Renal cortex interstitium (tissue), 11 donors: Measurements from ENCODE around the gene SLC39A7. TPM values are rescaled to one million over a fixed set of nuclear protein-coding genes. Genes with fewer than 3 reads are reported as not detected.

Experiments
- DNase-seq, 11 donors: peaks; one replicate each; pipeline ENCODE4 v3.0.0-alpha.2; 2013; ENCODE audit warnings: low read depth in 9 of 11, low spot score in 4 of 11; ENCODE audit errors: extremely low read depth in 1 of 11
- polyA plus RNA-seq, 3 donors: library from polyadenylated mRNA; unstranded; fragments of 120-200 nt; gene quantifications; one replicate each; pipeline ENCODE4 v1.2.1, GENCODE V29; 2013; ENCODE audit not compliant: insufficient read length in 3 of 3

Gene SLC39A7
- polyA plus RNA-seq, 3 donors = 101 to 130 (median 109) TPM

DNA sequence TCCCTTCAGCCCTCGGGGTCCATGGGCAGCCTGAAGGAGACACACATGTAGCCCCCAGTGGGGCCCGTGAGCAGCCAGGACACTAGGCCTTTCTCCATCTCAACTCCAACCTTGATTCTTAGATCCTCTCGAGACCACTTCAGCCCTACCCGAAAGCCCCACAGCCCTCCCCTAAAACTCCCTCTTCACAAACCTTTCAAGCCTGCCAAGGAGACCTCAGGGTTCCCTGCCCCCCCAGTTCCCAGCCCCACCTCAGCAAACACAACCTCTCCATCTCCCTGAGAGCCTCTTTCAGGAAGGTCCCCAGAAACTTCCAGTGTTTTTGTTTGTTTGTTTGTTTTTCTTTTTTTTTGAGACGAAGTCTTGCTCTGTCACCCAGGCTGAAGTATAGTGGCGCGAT, 19.5 kb upstream of the SLC39A7 start:
- no peak for DNase-seq

DNA sequence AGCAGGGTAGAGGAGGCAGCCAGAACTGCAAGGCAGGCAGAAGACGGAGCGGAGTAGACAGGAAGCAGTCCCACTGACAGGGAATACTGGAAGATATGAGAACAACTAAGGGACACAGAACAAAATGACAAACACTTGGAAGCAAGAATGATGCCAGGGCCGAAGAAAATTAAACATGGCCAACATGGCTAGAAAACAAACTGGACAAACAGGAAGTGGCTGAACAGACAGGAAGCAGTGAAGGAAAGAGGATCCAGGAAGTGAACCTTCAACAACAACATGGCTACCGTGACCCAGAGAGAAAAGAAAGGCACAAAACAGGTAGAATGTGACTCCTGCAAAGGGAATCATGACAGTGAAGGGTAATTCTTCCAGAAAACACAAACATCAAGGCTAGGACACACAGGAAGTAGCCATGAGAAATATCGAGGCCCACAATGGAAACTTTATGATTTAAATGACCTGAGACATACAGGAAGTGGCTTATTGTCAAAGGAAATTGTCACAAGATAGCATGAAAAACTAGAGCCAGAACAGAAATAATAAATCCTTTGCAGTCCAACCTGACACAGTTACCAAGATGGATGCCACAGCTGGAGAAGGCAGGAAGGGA, 17.5 kb upstream of the SLC39A7 start:
- no peak for DNase-seq

DNA sequence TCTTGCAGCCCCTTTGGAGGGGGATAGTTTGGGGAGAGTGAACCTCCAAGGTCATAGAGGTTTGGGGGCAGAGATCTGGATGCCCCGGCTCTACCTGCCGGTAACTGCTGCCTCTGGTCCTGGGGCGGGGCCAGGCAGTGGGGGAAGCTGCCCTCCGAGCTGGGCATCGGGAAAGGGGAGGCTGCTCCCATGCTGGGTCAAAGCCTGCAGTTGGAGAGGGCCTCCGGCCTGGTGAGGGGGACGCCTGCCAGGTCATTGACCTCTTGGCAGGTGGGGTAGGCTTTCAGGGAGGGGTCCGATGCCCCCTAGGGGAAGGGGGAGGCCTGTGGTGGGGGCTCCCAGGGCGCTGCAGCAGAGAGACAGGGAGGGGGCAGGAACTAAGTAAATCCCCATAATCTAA, 15.5 kb upstream of the SLC39A7 start:
- DNase-seq = no peak

DNA sequence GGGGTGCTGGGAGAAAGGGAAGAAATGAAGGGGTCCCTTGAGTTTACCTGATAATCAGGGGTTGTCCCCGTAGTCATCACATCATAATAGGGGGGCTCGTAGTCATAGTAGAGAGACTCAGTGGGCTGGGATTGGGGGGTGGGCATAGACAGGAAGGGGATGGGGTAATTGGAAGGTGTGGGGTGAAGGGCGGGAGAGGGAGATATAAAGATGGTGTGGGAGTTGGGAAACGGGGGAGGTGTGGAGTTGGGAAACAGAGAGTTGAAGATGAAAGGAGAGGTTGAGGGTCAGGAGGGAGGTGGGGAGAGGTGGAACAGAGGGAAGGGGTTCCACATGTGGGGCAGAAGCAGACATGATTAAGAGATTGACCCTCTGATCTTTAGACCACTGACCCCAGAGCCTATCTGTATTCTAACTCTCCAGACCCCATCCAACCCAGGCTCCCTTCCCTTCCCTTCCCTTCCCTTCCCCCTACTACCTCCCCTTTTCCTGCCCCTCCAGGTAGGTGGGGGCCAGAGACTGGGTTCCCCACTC, 14.9 kb upstream of the SLC39A7 start:
- no peak for DNase-seq

DNA sequence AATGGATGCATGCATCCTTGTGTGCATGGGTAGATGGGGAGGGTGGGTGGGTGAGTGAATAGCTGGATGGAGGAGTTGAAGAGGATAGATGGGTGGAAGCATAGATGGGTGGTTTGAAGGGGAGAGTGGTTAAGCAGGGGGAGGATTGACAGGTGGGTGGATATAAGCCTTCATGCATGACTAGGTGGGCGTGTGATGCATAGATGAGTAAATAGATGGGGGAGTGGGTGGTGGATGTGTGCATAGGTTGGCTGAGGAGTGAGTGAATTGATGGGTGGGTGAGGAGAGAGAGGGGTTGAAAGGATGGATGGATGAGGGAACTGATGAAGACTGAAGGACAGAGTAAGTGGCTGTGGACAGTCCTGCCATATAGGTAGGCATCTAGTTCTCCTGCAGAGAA, 12.9 kb upstream of the SLC39A7 start:
- DNase-seq = no peak

DNA sequence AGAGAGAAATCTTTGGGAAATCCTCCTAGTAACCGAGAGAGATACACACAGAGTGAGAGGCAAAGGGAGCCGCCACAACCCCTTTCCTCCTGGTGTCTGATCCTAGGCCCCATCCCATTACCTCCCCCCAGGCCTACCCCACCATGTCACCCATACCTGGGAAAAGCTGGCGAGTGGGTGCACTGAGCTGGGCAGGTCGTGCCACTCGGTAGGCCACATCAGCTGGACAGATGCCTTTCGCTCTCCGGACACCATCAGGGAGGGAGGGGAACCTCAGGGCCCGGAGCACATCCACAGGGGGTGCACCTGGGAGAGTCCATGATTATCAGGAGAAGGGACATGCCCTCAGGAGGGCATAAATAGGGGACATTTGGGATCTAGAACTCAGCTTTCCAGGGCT, 11.5 kb upstream of the SLC39A7 start:
- no peak for DNase-seq

DNA sequence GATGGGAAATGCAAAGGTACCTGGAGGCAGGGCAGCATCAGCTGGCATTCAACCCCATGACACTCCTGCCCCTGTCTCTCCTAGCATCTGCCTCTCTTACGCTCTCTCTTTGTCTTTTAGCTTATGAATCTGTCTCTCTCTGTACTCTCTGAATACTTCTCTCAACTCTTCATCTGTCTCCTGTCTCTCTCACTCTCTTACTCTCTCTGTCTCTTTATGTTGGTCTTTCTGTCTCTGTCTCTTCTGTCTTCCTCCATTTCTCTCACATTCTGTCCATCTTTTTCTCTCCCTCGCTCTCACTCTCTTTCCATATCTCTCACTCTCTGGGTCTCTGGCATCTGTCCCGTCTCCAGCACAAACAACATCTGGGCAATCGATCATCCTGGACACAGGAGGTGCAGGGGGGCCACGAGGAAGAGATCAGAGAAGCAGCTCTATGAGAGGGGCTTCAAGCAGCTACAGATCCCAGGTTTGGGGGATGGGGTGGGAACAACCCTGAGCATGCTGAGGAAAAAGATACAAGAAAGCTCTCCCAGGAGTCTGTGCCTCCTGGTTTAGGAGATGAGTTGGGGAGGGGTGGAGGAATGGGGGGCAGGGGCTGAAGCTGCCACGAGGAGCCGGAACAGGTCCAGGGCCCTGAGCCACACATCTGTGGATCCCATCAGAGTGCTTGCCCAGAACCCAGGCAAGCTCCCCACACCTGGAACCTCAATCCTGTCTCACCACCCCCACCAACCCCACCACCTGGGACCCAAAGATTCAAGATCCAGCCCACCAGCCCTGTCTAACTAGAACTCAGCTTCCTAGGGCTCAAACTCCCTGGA, 10.8 kb upstream of the SLC39A7 start:
- no peak for DNase-seq

DNA sequence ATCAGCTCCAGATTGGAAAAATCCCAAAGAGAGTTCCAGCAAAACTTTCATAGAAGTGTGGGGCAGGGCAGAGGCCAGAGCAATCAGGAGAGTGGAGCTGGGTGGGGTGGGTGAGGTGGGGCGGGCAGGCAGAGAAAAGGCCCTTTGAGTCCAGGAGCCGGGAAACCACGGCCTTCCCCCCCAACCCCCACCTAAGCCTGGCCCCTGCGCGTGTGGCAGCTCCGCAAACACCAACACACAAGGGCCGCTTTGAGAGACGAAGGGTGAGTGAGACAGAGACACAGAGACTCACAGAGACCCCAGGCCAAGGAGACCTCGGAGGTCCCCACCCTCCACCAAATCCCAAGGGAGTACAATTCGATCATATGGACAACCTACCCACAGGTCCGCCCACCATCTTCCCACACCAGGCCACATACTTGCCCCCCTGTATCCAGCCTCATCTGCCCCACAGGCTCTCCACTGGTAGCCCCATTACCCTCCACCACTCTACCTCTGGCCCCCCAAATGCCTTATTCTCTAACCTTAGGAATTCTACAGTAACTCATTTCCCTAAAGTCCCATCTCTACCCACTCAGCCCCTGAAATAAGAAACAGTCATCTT, 10.1 kb upstream of the SLC39A7 start:
- no peak for DNase-seq

DNA sequence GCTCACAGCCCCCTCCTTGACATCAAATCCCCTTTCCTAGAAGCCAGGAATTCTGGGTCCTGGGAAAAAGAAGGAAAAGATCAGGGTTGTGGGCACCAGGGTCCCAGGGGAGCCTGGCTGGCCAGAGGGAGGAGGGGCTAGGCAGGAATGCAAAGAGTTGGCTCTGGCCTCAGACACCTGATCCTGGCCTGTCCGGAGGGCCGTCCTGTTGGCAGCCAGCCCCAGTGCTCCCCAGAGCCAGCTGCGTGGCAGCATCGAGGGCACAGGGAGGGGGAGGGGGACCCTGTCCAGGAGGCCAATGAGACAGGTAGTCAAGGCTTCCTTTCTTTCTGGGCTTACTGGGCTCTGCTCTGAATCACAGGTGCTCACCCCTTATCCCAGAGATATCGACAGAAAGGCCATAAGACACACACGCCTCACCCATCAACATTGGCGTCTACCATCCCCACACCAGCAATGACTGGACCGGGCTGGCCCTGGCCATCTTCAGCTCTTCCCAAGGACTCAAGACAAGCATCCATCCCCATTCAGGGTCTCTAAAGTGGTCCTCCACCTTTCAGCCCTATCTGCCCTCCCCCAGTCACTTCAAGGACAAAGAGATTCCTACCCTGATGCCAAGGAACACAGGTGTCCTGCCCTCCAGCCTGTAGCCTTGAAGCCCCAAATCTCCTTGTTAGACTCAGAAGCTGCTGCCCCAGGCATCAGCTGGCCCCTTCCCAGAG, 9.1 kb upstream of the SLC39A7 start:
- no peak for DNase-seq

DNA sequence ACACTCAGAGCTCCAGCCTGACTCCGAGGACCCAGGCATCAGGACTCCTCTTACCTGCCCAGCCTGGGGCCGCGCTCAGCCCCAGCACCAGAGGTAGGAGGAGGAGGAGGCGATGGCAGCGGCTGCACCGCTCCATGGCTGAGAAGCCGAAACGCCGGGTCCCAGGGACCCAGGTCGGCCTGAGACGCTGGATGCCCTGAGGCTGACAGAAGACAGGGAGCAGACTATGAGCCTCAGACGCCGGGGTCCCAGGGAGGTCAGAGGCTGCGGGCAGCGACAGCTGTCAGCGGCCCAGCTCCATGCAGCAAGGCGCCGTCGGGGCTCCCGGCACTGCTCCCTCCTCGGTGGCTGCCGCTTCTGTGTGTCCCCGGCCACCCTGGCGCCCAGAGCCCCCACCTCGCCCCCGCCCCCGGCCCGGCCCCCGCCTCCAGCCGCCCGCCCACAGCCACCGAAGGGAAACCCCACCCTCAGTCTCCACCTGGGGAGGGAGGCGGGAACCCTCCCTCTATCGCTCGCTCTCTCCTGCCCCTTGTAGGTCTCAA, 8.5 kb upstream of the SLC39A7 start, which contains the start of gene COL11A2:
COL11A2 (minus strand) TSS at position 363 of the 542 bp plus-strand sequence; CDS start at position 136, 227 bp downstream.
- DNase-seq = no peak

DNA sequence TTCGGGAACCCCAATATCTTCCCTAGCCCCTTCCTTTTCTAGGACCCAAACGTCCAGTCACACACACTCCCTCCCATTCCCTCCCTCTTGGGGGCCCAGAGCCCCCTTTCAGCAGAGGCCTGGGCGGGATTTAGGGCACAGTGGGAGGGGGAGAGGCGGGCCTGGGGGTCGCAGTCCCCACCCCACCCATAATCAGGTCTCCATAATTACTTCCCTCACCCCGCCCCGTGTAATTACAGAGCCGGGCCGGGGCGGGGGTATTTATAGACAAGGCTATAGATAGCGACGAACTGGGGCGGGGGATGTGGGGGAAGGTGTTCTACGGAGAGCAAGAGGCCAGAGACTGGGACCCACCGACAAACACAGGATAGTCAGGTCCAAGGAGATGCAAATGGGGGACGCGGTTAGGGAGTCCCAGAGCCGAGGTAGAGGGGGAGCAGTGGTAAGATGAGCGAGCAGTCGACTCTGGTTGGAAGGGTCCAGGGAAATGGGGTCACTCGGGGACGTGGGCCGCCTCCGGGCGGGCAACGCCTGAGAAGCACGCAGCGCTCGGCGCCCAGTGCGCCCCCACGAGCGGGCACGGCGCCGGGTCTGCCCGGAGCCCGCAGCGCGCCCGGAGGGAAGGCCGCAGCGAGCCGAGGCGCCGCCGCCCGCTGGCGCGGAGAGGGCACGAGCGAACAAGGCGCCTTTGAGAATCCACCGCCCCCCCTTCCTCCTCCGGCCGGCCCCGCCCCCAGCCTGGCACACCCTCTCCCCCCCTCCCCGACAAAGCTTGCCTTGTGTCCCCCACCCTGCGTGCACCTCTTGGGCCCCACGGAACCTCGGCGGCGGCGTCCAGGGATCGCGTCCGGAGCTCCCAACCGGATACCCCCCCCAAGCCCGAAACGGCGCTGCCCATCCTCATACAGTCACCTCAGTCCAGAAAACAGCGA, 7.7 kb upstream of the SLC39A7 start:
- no peak for DNase-seq

DNA sequence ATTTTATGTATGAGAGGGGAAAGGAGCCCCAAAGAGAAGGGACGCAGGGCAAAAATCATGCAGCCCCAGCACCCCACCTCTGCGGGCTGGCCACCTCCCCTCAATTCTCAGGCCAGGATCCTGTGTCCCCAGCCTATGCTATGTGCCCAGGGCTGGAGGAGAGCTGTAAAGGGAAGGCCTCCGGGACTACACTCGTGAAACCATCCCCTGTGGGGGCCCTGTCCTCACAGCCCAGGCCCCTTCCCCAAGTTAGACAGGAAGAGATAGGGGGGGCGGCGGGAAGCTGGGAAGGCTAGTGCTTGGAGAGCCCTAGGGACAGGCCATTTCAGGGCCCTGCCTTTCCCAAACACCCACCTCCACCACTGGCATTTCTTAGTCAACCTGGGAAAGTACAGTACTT, 7.0 kb upstream of the SLC39A7 start:
- no peak for DNase-seq

DNA sequence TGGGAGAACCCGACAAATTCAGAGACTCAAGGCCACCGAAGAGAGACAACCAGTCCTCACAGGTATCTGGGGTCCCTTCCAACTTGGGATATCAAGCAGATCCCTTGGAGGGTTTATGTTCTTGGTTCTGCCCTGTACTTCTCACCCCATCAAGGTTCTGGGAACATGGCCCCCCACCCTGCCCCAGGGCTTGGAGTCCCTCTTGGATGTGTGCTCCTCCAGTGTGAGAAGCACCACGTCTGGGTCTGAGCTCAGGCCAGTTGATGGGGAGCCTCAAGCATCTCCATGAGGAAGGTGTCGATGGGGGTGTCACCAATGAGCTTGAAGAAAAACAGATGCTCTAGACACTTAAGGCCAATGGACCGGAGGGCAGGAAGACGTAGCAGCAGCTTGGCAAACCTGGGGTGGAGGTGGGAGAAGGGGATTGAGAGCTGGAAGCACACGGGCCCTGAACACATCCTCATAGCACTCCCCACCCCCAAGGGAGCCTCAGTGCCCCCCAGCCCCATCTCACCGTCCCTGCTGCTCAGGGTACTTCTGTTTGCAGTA, 6.2 kb upstream of the SLC39A7 start:
- no peak for DNase-seq

DNA sequence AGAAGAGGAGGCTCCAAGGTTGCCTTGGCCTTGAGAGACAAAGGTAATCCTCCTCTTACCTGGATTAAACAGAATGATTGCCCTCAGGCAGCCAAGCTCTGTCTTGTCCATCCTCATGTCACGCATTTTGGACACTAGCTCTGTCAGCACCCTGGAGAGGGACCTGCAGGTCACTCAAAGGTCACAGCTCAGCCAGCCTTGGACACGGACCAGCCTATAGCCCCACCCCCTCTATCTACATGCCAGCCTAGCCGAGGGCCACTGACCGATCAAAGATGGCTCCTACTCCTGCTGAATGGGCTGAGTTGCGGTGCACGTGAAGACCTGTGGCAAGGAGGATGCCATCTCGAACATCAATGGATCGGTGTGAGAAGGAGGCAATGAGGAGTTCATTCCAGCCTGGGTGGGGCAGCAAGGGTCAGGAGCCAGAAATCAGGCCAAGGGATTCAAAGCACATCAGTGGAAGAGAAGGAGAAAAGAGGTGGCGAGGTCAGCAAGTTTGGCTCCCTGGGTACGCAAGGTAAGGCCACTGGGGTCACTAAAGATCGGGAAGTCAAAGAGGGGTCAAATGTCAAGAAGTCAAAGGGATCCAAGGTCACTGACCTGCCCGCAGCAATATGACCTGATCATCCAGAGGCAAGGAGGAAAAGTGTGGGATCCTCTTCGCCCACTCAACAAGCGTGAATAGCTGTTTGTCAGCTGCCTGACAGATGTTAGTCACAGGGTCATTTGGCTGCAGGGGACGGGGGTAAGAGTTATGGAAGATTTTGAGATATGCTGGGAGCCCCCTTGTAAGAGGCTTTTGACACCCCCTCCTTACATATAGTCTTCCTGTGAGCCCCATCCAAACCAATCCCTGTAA, 5.1 kb upstream of the SLC39A7 start:
- no peak for DNase-seq

DNA sequence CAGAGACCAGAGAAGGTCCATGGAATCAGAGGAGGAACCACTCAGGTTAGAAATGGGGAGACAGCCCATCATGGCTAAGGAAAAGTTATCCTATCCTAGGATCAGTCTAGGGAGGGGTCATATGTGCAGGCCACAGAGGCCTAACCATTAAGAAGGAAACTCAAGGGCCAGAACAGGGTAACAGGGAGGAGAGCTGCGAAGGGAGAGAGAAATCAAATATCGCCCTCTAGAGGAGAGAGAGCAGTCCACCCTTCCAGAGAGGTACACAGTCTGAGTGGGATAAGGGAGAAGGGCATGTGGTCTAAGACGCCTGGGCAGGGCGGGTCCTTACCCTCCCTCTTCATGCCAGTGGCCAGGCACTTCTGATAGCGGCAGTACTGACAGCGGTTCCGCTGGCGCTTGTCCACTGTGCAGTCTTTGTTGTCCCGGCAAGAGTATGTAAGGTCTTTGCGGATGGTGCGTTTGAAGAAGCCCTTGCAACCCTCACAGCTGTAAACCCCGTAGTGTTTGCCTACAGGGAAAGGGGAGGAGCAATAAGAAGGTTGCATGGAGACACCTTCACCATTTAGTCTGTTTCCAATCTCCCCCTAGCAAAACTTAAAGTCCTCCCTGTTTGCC, 3.1 kb upstream of the SLC39A7 start:
- no peak for DNase-seq

DNA sequence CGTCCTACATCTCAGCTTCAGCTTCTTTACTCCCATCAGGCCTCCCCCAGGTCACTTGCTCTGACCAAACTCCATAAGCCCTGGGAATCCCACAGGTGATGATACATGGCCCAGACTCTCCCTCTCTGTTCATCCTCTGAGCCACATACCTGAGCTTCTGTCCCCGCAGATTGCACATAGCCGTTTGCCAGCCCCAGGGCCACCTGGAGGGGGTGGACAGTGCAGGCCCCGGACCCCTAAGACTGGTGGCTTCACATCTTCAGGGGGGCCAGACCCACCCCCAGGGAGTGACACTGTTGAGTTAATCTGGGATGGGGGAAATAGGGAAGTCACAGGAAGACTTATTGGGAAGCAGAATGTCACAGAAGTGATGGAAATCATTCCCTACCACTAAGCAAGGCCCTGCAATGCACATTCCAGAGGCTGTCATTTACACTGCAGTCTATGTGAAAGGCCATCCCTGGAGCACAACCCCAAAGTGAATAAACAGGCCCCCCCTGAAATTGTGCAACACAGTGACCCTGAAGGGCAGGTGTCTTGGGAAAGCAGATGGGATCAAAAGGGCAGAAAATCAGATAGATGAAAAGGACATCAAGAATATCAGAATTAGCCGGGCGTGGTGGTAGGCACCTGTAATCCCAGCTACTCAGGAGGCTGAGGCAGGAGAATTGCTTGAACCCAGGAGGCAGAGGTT, 2.4 kb upstream of the SLC39A7 start:
- DNase-seq = no peak
